ENCODE results near the gene RTN1. TPM values are rescaled to one million over a fixed set of nuclear protein-coding genes. Genes with fewer than 3 reads are reported as not detected.
"Not testable (repeated sequence)": the region's sequence is repeated elsewhere in the genome, so short reads cannot be mapped to it uniquely, and the experiment has no call there.

The RTN1 gene
- total RNA-seq, 1 donor from 2014 or later = not detected

- H3K27me3 ChIP-seq (ENCODE audit: control insufficient read depth, insufficient read depth, low read length) = no peaks in the 10 kb centered on the region
- no peak for DNase-seq (ENCODE audit: low read depth)
- H3K36me3 ChIP-seq (ENCODE audit: control insufficient read depth, insufficient read depth, low read length) = no peaks in the 10 kb centered on the region
- no peak for TF ChIP-seq CTCF (IDR thresholded peaks at IDR 0.05; ENCODE audit: insufficient read depth, low read length, severe bottlenecking)
- FAIRE-seq = no peak
- H3K4me3 ChIP-seq (ENCODE audit: low read depth, low read length) = no peak overlapping the region
These were observed 212.8 kb downstream of the RTN1 start for GRCh38 chr14:59657769-59658168.

- FAIRE-seq (peak; percentile 83), DNase-seq (ENCODE audit: low read depth) (no peak)
- Histone ChIP-seq H3K27me3 (ENCODE audit: control insufficient read depth, insufficient read depth, low read length) (no peaks in the 10 kb centered on the region), H3K4me3 (ENCODE audit: low read depth, low read length) (no peak overlapping the region), H3K36me3 (ENCODE audit: control insufficient read depth, insufficient read depth, low read length) (no peaks in the 10 kb centered on the region)
- no peak for TF ChIP-seq CTCF (IDR thresholded peaks at IDR 0.05; ENCODE audit: insufficient read depth, low read length, severe bottlenecking)
These were observed 214.1 kb downstream of the RTN1 start for GRCh38 chr14:59656473-59656872.

GRCh38 chr14:59654131-59654530, 216.4 kb downstream of the RTN1 start:
- not testable (repeated sequence) for DNase-seq (ENCODE audit: low read depth); H3K36me3 ChIP-seq (ENCODE audit: control insufficient read depth, insufficient read depth, low read length); FAIRE-seq; H3K4me3 ChIP-seq (ENCODE audit: low read depth, low read length); H3K27me3 ChIP-seq (ENCODE audit: control insufficient read depth, insufficient read depth, low read length)

GRCh38 chr14:59646832-59647231, 223.7 kb downstream of the RTN1 start:
- not testable (repeated sequence) for H3K27me3 ChIP-seq (ENCODE audit: control insufficient read depth, insufficient read depth, low read length); FAIRE-seq; H3K4me3 ChIP-seq (ENCODE audit: low read depth, low read length); DNase-seq (ENCODE audit: low read depth); H3K36me3 ChIP-seq (ENCODE audit: control insufficient read depth, insufficient read depth, low read length)

GRCh38 chr14:59638885-59639284, 231.7 kb downstream of the RTN1 start:
- DNase-seq (ENCODE audit: low read depth) (no peak), FAIRE-seq (no peak)
- Histone ChIP-seq H3K27me3 (ENCODE audit: control insufficient read depth, insufficient read depth, low read length) (no peaks in the 10 kb centered on the region), H3K4me3 (ENCODE audit: low read depth, low read length) (no peak overlapping the region), H3K36me3 (ENCODE audit: control insufficient read depth, insufficient read depth, low read length) (no peaks in the 10 kb centered on the region)
- no peak for TF ChIP-seq CTCF (IDR thresholded peaks at IDR 0.05; ENCODE audit: insufficient read depth, low read length, severe bottlenecking)

- Histone ChIP-seq H3K36me3 (ENCODE audit: control insufficient read depth, insufficient read depth, low read length) (no peaks in the 10 kb centered on the region), H3K4me3 (ENCODE audit: low read depth, low read length) (no peak overlapping the region), H3K27me3 (ENCODE audit: control insufficient read depth, insufficient read depth, low read length) (no peaks in the 10 kb centered on the region)
- FAIRE-seq (no peak), DNase-seq (ENCODE audit: low read depth) (peak; percentile 43)
- no peak for TF ChIP-seq CTCF (IDR thresholded peaks at IDR 0.05; ENCODE audit: insufficient read depth, low read length, severe bottlenecking)
These were observed 236.0 kb downstream of the RTN1 start for GRCh38 chr14:59634617-59635016.

- H3K27me3 ChIP-seq (ENCODE audit: control insufficient read depth, insufficient read depth, low read length) = no peaks in the 10 kb centered on the region
- H3K4me3 ChIP-seq (ENCODE audit: low read depth, low read length) = no peak overlapping the region
- H3K36me3 ChIP-seq (ENCODE audit: control insufficient read depth, insufficient read depth, low read length) = no peaks in the 10 kb centered on the region
- no peak for TF ChIP-seq CTCF (IDR thresholded peaks at IDR 0.05; ENCODE audit: insufficient read depth, low read length, severe bottlenecking)
- DNase-seq (ENCODE audit: low read depth) = no peak
- FAIRE-seq = no peak
These were observed 237.1 kb downstream of the RTN1 start for GRCh38 chr14:59633486-59633885.
